A549 (cell line): ENCODE results near the gene ZIK1.

ENCODE experiments used
- CEBPB ChIP-seq, 2 experiments: fragments of >200 bp in 1 of 2; sonication (Bioruptor Twin) in 1 of 2; formaldehyde crosslinking in 1 of 2; IDR thresholded peaks; 2 replicates each; pipeline ENCODE4 v1.6.1; 2012 to 2016
- TF ChIP-seq, protein P1 (sequence below): fragments of 200-600 bp; sonication (generic); IDR thresholded peaks from 2 replicates; pipeline ENCODE4 v1.6.1; 2016; ENCODE audit warnings: antibody characterized with exemption, mild to moderate bottlenecking, moderate library complexity
- TF ChIP-seq, protein P2 (sequence below): IDR thresholded peaks from 2 replicates; pipeline ENCODE4 v1.6.1; 2012
- TF ChIP-seq, protein P3 (sequence below): fragments of >200 bp; sonication (Bioruptor Twin); formaldehyde crosslinking; IDR thresholded peaks from 3 replicates; pipeline ENCODE4 v1.5.1; 2016

DNA sequence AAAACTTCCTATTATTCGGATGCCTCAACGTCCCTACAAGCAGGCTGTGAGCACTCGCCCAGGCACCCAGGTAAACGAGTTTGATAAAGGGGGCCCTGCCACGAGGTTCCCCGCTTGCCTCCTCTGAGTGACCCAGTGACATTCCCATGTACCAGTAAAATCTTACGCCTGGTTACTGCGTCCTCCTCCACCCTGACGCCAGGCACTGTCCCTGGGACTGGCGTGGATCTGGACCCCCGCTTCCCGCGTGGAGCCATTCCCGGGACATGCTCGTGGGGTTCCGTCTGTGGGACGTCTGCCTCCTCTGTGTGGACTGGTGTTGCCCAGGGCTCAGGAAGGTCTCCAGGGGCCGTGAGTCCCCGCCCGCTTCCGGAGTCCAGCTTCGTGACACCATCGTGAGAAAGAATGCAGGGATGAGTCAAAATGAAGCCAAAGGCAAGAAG, 23.9 kb upstream of the ZIK1 start:
- TF ChIP-seq, protein P1, sequence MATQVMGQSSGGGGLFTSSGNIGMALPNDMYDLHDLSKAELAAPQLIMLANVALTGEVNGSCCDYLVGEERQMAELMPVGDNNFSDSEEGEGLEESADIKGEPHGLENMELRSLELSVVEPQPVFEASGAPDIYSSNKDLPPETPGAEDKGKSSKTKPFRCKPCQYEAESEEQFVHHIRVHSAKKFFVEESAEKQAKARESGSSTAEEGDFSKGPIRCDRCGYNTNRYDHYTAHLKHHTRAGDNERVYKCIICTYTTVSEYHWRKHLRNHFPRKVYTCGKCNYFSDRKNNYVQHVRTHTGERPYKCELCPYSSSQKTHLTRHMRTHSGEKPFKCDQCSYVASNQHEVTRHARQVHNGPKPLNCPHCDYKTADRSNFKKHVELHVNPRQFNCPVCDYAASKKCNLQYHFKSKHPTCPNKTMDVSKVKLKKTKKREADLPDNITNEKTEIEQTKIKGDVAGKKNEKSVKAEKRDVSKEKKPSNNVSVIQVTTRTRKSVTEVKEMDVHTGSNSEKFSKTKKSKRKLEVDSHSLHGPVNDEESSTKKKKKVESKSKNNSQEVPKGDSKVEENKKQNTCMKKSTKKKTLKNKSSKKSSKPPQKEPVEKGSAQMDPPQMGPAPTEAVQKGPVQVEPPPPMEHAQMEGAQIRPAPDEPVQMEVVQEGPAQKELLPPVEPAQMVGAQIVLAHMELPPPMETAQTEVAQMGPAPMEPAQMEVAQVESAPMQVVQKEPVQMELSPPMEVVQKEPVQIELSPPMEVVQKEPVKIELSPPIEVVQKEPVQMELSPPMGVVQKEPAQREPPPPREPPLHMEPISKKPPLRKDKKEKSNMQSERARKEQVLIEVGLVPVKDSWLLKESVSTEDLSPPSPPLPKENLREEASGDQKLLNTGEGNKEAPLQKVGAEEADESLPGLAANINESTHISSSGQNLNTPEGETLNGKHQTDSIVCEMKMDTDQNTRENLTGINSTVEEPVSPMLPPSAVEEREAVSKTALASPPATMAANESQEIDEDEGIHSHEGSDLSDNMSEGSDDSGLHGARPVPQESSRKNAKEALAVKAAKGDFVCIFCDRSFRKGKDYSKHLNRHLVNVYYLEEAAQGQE: no peak
- TF ChIP-seq, protein P2, sequence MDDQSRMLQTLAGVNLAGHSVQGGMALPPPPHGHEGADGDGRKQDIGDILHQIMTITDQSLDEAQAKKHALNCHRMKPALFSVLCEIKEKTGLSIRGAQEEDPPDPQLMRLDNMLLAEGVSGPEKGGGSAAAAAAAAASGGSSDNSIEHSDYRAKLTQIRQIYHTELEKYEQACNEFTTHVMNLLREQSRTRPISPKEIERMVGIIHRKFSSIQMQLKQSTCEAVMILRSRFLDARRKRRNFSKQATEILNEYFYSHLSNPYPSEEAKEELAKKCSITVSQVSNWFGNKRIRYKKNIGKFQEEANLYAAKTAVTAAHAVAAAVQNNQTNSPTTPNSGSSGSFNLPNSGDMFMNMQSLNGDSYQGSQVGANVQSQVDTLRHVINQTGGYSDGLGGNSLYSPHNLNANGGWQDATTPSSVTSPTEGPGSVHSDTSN: no peak
- no peak for TF ChIP-seq CEBPB (IDR thresholded peaks at IDR 0.05)
- TF ChIP-seq, protein P3, sequence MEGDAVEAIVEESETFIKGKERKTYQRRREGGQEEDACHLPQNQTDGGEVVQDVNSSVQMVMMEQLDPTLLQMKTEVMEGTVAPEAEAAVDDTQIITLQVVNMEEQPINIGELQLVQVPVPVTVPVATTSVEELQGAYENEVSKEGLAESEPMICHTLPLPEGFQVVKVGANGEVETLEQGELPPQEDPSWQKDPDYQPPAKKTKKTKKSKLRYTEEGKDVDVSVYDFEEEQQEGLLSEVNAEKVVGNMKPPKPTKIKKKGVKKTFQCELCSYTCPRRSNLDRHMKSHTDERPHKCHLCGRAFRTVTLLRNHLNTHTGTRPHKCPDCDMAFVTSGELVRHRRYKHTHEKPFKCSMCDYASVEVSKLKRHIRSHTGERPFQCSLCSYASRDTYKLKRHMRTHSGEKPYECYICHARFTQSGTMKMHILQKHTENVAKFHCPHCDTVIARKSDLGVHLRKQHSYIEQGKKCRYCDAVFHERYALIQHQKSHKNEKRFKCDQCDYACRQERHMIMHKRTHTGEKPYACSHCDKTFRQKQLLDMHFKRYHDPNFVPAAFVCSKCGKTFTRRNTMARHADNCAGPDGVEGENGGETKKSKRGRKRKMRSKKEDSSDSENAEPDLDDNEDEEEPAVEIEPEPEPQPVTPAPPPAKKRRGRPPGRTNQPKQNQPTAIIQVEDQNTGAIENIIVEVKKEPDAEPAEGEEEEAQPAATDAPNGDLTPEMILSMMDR: no peak
